GM19023 (cell line): ENCODE measurements around the gene GRID2.

Source experiments
- ATAC-seq: cut with Tn5 transposase; IDR thresholded peaks from one replicate; pipeline ENCODE4 v1.9.1; 2021; ENCODE audit warnings: mild to moderate bottlenecking, moderate library complexity; ENCODE audit not compliant: unreplicated experiment

Gene GRID2

DNA sequence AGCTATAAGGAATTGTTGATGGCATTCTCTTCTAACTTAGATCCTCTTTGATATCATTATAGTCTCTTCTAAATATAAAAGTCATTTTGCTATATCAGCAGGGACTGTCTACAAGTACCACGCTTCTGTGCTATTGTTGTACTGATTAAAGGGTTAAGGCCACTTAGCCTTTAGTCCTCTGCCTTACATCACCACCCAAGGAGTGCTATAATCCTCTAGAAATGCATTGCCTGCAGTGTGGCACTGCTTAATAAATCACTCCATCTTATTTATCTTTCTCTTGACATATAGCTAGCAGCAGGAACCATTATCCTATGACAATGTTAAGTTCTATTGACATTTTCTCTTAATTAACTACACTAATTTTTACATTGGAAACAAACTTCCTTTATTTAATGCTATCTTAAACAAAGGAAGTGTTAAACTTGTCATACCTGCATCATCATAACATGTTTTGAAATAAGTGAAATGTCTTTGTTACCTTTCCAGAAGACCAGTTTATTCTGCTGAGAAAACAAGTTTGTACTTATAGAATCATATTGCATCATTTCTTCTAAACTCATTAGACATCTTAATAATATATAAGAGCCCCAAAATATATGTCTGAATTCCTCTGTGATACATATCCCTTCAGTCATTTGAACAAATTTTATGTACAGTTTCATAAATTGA lies 1163.9 kb downstream of the GRID2 start:
- ATAC-seq = no peak

DNA sequence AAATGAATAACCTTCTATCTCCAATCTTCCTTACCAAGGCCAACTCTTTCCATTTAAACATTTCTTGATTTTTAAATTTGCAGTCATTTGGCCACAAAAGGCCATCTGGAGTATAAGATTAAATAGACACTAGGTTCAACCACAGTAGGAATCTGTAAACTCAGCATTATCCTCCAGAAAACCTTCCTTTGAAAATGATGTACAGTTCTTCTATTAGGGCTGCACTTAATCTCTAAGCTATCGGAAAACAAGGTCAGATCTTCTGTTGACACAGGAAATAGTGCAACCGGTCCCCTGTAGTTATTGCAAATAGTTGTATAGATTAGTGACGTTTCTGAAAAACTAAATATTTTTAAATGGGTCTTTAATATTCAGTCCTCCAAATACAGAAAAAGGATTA lies 1165.8 kb downstream of the GRID2 start:
- no peak for ATAC-seq

DNA sequence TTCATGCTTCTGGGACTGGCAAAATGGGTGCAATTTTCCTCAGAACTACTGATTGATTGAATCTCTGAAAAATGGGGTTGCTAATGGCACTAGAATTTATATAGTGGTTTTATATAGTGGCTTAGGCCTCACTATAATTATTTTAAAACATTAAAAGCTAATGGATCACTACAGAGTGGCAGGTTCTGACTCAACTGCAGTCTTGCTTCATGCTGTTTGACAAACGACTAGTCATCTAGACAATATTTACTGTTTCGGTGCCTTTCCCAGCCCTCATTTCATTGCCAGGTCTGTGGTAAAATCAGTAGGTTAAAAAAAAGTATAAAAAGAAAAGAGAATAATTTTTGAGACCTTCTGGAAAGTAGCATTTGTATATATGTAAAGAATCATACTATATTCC lies 1172.0 kb downstream of the GRID2 start:
- ATAC-seq = no peak

DNA sequence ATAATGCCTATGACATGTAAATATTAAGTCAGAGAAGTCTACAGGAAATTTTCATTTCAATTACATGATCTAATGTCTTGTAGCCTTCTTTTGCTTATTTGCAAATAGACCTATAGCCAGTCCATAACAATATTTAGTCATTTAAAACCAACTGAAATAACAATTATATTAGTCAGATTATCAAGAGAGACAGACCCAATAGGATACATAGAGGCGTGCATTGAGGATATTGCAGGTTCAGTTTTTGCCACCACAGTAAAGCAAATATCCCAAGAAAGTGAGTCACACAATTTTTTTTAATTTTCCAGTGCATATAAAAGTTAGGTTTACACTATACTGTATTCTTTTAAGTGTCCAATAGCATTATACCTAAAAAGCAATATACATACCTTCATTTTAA lies 1175.0 kb downstream of the GRID2 start:
- ATAC-seq = no peak

DNA sequence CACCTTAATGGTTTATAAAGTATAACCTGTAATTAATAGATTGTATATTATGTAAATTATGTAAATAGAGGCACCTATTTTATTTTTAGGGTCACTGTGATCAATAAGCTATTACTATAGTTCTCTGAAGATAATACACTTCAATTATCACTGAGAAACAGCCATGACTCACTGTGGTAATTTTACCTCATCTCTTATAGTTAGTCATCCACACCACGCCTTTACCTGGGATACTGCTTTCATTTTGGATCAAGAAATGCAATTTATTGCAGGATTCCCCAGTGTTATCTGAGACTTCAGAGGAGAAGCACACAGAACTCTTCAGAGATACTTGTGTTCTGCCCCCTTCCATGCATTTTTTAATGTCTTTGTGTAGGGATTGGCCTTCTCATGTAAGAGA lies 1176.7 kb downstream of the GRID2 start:
- no peak for ATAC-seq

DNA sequence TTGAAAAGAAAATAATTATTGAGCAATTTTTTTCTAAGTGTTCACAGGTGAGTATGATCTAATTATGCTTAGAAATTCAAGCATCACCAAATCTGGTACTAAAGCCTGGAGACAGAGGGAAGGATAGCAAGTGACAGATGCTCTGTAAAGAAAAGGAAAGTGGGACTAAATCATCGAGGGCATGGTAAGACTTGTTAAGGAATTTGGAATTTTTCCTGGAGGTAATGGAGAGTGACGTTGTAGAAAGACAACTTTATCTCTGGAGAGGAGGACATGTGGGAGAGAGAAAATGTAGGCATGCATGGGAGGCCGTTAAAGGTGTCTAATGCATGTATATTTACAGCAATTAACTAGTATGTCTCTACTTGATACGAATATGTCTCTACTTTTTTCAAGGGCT lies 1191.6 kb downstream of the GRID2 start:
- no peak for ATAC-seq

DNA sequence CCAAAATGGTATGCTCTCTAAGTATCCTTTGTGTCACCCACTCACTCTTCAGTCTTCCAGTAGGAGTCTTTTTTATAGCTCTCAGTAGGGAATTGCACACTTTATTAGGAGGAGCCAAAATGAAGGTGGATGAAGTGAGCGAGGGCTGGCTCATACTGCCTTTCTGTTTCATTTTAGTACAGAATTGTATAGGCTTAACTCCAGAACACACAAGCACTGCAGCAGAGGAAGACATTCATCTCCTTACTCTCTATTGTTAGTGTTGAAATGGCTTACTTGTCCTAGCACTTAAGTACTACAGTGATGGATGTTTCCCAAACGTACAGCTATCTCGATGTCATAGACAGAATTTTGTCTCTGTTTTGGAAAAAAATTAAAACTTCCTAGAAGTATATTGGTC lies 1197.5 kb downstream of the GRID2 start:
- no peak for ATAC-seq

DNA sequence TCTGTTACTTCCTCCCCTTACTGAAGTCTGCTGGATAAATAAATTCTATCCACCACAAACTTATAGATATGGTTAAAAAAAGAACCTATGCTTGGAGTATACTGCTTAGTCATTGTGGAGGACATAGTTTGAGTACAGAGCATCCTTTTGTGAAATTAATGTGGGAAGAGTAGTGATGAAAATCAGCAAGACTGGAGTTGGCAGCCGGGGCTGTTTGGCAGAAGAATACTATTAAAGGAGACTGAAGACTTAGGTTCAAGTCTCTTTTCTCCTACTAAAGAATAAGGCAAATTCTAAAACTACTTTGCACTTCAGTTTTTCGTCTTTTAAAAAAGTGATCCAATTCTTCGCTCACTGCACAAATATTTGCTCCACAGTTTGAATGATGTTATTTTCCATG lies 1198.2 kb downstream of the GRID2 start:
- ATAC-seq = no peak

DNA sequence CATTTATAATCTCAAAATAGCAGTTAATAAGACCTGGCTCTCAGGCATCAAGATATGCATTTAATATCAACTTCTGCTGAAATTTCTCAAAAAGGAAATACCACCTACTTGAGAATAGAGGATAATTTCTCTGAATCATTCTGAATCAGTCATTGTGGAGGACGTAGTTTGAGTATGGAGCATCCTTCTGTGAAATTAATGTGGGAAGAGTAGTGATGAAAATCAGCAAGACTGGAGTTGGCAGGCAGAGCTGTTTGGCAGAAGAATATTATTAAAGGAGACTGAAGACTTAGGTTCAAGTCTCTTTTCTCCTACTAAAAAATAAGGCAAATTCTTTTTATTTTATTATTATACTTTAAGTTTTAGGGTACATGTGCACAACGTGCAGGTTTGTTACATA lies 1199.2 kb downstream of the GRID2 start:
- ATAC-seq = no peak

DNA sequence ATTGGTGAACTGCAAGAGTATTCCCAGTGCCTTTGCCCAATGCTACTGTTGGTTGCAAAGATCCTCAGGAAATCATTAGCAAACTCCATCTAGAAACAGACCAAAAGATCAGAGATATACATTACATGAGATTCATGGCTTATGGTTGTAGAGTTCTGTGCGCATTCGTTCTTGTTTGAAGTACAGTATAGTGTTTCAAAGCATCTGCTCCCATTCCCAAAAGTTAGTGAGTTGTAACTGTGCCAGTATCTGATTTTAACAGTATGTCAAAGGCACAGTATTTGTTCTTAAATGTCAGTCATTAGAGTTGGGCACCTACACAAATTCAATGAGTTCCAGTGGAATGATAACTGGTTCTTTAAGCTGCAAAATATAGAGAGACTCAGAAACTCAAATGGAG lies 1210.1 kb downstream of the GRID2 start:
- ATAC-seq = no peak

DNA sequence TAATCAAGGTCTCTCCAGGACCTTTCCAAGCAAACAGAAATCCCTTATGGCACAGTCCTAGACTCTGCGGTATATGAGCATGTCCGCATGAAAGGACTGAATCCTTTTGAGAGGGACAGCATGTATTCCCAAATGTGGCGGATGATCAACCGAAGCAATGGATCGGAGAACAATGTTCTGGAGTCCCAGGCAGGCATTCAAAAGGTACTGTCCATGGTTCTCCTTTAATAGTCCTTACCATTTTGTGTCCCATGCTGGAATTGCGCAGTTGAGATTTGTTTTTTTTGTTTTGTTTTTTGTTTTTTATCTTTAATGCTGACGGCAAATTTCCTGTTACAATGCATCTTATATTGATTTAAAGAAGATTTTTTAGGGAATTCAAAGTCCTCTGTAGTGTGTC lies 1211.4 kb downstream of the GRID2 start:
- no peak for ATAC-seq

DNA sequence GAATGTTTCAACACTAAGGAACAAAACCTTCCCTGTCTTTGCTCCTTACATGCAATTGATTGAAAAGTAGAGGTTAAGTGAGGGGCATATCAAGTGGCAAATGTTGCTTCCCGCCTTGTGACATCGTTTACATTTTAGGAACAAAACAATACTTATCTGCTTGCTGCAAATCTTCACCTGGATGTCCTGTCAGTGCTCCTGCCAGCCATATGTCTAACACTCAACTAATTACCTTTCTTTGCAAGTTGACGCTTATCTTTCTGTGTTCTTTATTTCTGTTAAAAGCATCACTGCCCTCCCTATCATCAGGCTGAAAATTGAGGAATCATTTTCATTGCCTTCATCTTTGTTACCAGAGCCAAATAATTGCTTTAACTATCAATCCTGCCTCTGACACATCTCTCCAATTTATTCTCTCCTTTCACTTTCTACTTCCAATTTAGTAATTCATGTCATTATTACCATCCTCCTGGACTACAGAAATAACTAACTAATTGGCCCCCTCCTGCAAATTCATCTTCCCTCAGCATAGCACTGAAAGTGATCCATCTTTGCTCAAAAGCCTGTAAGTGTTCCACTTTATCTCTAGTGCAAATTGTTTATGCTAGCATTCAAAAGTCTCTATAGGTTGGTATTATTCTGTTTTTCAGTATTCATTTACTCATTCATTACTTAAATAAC lies 1226.1 kb downstream of the GRID2 start:
- no peak for ATAC-seq

DNA sequence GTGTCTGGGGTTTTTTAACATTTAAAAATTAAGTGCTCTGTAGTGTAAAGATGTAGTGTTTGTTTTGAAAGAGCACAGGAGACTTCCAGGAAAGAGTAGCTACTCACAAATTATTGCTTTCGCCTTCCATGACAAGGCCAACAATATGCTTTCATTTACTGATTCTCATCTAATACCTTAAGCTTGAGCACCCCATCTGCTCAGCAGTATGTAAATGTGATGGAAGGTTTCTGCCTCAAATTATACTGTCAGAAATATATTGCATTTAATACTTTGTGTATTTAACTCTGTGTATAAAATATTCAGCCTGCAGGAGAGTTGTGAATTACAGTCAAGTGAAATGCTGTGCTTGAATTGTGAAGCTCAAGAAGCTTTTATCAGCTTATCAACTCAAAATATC lies 1228.5 kb downstream of the GRID2 start:
- ATAC-seq = no peak

DNA sequence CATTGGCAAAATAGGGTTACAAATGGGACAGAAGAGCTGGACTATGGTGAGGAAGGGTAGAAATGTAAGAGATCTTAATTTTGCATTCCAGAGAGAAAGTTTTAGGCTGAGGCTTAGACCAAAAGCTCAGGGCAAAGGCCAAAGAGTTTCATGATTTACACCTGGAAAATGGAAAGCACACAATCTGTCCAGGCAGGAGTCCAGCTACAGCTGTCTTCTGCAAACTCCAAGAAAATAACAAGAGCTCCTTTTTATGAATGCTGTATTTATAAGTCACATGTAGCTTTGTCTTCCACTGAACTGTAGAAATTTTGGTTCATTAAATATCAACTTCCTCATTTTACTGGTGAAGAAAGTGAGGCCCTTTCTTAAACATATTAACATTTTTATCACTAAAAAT lies 1236.8 kb downstream of the GRID2 start:
- ATAC-seq = no peak

DNA sequence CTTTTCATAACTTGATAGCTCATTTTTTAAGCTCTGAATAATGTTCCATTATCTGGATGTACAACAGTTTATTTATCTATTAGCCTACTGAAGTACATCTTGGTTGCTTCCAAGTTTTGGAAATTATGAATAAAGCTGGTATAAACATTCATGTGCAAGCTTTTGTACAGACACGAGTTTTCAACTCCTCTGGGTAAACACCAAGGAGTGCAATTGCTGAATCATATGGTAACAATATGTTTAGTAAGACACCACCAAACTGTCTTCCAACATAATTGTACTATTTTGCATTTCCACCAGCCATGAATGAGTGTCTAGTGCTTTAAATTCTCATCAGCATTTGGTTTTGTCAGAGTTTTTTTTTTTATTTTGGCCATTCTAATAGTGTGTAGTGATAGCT lies 1258.1 kb downstream of the GRID2 start:
- ATAC-seq = no peak

DNA sequence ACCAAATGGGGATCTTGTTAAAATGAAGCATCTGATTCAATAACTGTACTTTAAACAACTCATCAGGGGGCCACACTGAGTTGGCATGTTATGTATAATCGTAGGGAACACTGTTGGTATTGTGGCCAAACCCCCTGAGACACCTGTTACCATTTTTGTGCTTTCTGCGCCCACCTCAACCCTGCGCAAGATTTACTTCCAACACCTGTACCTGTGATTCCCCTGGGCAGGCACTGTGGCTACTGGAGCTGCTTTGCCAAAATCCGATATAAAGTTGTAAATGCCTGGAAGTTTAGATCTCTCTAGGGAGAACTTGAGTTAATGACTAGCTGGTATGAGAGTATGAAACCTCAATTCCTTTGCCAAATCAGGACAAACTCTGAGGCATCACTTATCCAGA lies 1265.0 kb downstream of the GRID2 start:
- no peak for ATAC-seq

DNA sequence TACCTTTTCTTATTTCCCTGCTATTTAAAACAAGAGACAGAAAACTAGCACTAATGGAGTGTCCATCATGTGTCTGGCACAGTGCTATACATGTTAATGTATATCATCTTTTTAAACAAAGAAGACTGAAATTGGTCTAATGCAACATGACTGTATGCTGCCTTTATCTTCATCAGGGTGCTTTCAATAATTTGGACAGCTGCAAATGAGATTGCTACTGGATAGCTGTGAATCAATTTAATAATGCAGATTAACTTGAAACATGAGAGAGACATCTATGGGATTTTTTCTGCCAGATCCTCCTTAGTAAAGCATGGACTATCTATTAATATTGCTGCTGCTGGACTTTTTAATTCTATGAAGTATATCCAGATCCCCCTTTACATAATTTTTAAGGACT lies 1269.5 kb downstream of the GRID2 start:
- no peak for ATAC-seq

DNA sequence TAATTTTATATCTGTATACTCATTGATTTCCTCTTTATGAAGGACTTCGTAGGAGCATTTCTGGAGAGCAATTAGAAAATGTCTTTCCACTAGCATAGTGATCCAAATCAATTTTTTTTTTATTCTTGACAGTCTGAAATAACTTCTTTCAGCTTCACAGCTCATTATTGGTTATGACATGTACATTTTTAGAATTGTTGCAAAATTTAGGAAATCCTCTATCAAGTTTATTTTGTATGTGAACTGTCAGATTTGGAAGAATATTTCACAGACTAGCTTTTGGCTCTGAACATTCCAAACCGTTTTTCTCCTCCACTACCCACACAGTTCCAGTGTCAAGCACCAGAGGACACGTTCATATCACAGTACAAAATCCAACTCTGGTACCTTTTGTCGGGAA lies 1275.2 kb downstream of the GRID2 start:
- ATAC-seq = no peak

DNA sequence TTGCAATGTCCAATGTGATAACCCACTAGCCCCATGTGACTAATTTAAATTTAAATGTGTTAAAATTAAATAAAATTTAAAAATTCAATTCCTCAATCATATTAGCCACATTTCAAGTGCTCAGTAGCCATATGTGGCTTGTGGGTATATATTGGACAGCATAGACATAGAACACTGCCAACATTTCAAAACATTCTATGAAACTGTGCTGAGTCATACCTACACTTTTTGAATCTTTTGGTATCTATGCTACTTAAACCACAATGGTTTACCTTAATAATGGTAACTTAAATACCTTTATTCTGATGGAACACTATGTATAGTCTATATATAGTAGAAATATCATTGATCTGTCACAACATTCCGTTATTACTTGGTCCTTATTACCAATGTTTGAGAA lies 1301.4 kb downstream of the GRID2 start:
- ATAC-seq = no peak

DNA sequence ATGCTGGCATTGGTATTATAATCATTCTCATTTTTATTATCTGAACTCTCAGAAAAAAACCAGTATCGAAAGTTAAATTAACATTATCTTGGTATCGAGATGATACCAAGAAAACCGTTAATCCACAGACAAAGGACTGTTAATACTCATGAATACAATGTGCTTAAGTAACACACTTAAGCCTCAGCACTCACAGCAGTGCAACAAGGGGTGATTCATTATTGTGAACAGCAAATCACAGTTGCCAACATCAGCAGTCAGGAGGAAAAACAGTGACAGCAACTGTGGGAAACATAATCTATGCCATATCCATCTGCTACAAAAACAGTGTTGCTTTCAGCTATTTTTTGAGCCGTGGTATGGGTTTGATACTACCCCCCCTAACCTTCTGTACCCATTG lies 1313.8 kb downstream of the GRID2 start:
- no peak for ATAC-seq

DNA sequence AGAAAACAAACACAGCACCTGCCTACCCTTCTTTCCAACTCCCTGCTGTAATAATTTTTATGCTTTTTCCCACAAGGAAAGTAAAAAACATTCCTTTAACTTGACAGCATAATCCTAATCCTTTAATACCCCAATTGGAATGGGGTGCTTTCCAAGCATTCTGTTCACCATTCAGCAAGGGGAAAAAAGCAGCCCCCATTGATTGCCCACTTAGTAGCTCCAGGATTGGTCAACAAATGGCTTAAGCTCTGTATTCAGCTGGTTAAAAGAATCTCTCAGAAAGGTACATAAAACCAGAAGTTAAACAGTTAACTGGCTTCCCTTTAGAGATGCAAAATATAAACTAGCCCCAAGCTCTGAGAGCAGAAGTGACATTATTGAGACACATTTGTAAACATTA lies 1330.0 kb downstream of the GRID2 start:
- ATAC-seq = no peak

DNA sequence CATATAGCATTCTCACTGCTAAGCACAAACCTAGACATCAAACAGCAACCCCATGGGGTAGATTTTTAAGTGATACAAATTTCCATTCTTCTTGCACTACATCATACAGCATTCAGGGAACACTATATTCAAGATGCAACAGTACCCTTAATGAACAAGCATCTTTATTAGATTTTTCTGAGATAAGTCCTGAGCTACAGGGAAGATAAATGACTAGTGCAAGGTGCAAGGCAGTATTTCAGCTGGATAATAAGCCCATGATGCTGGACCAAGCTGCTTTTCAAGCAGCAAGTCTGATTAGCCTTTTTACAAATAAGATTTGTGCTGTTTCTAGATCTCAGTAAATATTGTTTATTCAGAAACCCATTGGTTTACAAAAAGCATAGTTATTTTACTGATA lies 1332.2 kb downstream of the GRID2 start:
- ATAC-seq = no peak

DNA sequence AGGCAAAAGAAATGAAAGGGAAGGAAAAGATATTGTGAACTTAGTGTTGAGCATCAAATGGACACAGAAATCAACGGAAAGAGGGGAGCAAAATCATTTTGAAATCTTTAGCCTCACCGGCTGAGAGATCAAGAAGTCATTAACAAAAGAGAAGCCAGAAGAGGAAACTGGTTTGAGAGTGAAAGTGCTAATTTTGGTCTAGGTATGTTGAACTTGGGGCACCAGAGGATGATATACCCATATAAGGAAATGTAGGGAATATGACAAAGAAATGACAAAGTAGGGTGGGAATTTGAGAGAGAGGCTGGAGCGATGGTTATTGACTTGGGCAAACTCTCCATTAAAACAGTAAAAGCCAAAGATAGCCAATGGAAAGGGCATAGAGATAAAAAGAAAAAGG lies 1341.4 kb downstream of the GRID2 start:
- no peak for ATAC-seq
